Measurements from ENCODE around the gene CFAP46.
"Not testable (repeated sequence)": the region's sequence is repeated elsewhere in the genome, so short reads cannot be mapped to it uniquely, and the experiment has no call there.

Gene CFAP46

DNA sequence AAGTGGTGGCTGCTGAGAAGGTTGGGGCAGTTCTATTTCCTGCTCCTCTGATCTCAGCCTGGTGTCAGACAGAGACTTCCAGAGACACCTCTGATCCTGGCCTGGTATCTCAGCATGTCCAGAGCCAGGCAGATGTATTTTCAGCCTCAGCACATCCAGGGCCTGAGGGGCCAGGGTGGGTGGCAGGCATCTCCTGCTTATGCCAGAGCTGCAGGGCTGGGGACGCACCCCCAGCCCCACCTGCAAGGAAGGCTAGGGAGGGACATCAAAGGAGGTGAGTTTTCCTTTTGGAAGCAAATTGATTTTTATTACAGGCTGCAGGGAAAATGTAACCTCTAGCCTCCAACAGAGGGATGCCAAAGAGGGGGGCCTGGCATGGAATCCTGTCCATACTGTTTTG lies 36.7 kb downstream of the CFAP46 start:
- DNase-seq, result no peak
- H3K4me1 ChIP-seq (ENCODE audit: insufficient read depth, low read length), result no peaks in the 10 kb centered on the region
- H3K9me3 ChIP-seq (ENCODE audit: insufficient read depth, low read length, severe bottlenecking), result peaks cover 6% of the 10 kb centered on the region
- no peak overlapping the region for H2AFZ ChIP-seq (ENCODE audit: low read depth, low read length)
- H3K27me3 ChIP-seq (ENCODE audit: insufficient read depth, low read length, poor library complexity), result no peaks in the 10 kb centered on the region
- H3K79me2 ChIP-seq (ENCODE audit: insufficient read depth, low read length), result no peaks in the 10 kb centered on the region
- H3K27ac ChIP-seq (ENCODE audit: low read length), result no peak overlapping the region
- H3K4me2 ChIP-seq (ENCODE audit: insufficient read depth, low read length), result no peak overlapping the region
- no peak for TF ChIP-seq EZH2 (IDR thresholded peaks at IDR 0.05; ENCODE audit: borderline replicate concordance, low read depth, low read length, severe bottlenecking)
- TF ChIP-seq, protein P1, sequence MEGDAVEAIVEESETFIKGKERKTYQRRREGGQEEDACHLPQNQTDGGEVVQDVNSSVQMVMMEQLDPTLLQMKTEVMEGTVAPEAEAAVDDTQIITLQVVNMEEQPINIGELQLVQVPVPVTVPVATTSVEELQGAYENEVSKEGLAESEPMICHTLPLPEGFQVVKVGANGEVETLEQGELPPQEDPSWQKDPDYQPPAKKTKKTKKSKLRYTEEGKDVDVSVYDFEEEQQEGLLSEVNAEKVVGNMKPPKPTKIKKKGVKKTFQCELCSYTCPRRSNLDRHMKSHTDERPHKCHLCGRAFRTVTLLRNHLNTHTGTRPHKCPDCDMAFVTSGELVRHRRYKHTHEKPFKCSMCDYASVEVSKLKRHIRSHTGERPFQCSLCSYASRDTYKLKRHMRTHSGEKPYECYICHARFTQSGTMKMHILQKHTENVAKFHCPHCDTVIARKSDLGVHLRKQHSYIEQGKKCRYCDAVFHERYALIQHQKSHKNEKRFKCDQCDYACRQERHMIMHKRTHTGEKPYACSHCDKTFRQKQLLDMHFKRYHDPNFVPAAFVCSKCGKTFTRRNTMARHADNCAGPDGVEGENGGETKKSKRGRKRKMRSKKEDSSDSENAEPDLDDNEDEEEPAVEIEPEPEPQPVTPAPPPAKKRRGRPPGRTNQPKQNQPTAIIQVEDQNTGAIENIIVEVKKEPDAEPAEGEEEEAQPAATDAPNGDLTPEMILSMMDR (IDR thresholded peaks at IDR 0.05; ENCODE audit: borderline replicate concordance, extremely low read depth, low read length, poor library complexity, severe bottlenecking), result no peak
- no peak overlapping the region for H3K4me3 ChIP-seq (ENCODE audit: low read depth in 1 of 2, low read length in 2 of 2)
- no peaks in the 10 kb centered on the region for H4K20me1 ChIP-seq (ENCODE audit: insufficient read depth, low read length)
- H3K36me3 ChIP-seq (ENCODE audit: insufficient read depth, low read length), result no peaks in the 10 kb centered on the region
- no peak overlapping the region for H3K9ac ChIP-seq (ENCODE audit: low read depth, low read length)
- no peak for ATAC-seq (ENCODE audit: insufficient read depth, low read depth)

DNA sequence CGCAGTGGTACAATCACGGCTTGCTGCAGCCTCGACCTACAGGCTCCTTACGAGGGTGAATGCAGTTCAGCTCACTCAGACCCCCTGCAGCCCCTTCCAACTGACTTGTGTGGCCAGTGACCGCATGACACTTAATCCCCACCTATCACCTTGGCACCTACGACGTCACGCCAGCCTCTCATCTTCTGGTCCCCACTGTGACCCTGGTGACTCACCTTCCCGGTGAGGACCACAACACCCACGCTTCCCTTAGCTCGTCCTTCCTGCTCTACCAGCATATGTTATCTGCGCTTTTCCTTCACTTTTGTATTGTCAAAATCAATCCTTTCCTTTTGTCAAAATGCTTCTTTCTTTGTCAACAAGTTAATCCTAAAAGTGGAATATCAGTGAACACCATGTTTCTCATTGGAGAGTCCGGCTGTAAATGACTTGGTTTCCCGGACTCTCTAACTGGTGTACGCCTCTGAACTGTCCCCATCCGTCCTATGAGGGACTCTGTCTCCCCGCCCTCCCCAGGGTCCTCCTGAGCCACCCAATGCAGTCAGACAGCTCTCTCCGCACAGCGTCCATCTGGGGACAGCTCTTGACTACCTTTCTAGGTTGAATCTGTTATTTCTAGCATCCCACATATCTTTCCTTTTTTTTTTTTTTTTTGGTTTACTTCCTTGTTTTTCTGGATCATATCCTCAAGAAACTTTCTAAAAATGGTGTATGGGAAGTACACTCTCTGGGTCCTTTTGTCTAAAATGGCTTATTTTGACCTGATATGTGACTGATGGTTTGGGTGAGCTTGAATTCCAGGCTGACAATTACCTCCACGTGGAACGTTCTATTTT lies 37.3 kb downstream of the CFAP46 start:
- H4K20me1 ChIP-seq (ENCODE audit: insufficient read depth, low read length), result no peaks in the 10 kb centered on the region
- H3K9me3 ChIP-seq (ENCODE audit: insufficient read depth, low read length, severe bottlenecking), result peaks cover 6% of the 10 kb centered on the region
- H3K4me2 ChIP-seq (ENCODE audit: insufficient read depth, low read length), result no peak overlapping the region
- no peaks in the 10 kb centered on the region for H3K36me3 ChIP-seq (ENCODE audit: insufficient read depth, low read length)
- H3K79me2 ChIP-seq (ENCODE audit: insufficient read depth, low read length), result no peaks in the 10 kb centered on the region
- no peak overlapping the region for H3K9ac ChIP-seq (ENCODE audit: low read depth, low read length)
- no peaks in the 10 kb centered on the region for H3K27me3 ChIP-seq (ENCODE audit: insufficient read depth, low read length, poor library complexity)
- no peak overlapping the region for H3K27ac ChIP-seq (ENCODE audit: low read length)
- ATAC-seq (ENCODE audit: insufficient read depth, low read depth) (no peak), DNase-seq (no peak)
- H3K4me1 ChIP-seq (ENCODE audit: insufficient read depth, low read length), result no peaks in the 10 kb centered on the region
- TF ChIP-seq, protein P1 (IDR thresholded peaks at IDR 0.05; ENCODE audit: borderline replicate concordance, extremely low read depth, low read length, poor library complexity, severe bottlenecking), result no peak
- no peak for TF ChIP-seq EZH2 (IDR thresholded peaks at IDR 0.05; ENCODE audit: borderline replicate concordance, low read depth, low read length, severe bottlenecking)
- H2AFZ ChIP-seq (ENCODE audit: low read depth, low read length), result no peak overlapping the region
- H3K4me3 ChIP-seq (ENCODE audit: low read depth in 1 of 2, low read length in 2 of 2), result no peak overlapping the region

DNA sequence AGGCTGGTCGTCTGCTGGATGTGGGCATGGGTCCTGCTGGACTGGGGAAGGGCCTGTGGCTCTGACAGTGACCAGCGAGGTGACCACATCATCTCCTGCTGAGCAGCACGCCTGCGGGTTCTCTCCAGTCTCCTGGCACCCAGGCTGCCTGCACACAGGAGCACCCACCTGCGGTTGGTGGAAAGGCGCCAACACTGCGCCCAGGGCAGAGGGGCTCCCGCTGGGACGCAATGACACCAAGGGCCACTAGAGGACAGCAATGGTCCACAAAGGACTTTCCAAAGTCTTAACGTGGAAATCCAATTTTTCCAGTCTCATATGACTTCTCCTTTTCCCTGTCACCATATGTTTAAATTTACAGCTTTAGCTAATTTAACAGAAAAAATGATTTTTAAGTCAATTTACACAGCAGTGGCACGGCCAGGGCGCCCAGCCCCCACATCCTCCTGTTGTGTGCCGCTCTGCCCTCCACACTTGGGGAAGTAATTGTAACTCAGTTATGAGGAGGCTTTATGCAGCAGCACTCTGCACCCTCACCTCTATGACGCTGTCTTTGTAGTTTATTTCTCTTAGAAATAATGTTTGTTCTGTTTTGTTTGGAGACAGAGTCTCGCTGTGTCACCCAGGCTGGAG lies 38.1 kb downstream of the CFAP46 start:
- Histone ChIP-seq H2AFZ (ENCODE audit: low read depth, low read length) (no peak overlapping the region), H4K20me1 (ENCODE audit: insufficient read depth, low read length) (no peaks in the 10 kb centered on the region), H3K4me2 (ENCODE audit: insufficient read depth, low read length) (no peak overlapping the region), H3K9me3 (ENCODE audit: insufficient read depth, low read length, severe bottlenecking) (peaks cover 6% of the 10 kb centered on the region), H3K79me2 (ENCODE audit: insufficient read depth, low read length) (no peaks in the 10 kb centered on the region), H3K4me1 (ENCODE audit: insufficient read depth, low read length) (no peaks in the 10 kb centered on the region), H3K9ac (ENCODE audit: low read depth, low read length) (no peak overlapping the region), H3K36me3 (ENCODE audit: insufficient read depth, low read length) (no peaks in the 10 kb centered on the region), H3K27ac (ENCODE audit: low read length) (no peak overlapping the region), H3K4me3 (ENCODE audit: low read depth in 1 of 2, low read length in 2 of 2) (no peak overlapping the region), H3K27me3 (ENCODE audit: insufficient read depth, low read length, poor library complexity) (no peaks in the 10 kb centered on the region)
- ATAC-seq (ENCODE audit: insufficient read depth, low read depth) (peak; percentile 70), DNase-seq (peak; percentile 54)
- TF ChIP-seq, protein P1 (IDR thresholded peaks at IDR 0.05; ENCODE audit: borderline replicate concordance, extremely low read depth, low read length, poor library complexity, severe bottlenecking), result peak; percentile 86
- TF ChIP-seq EZH2 (IDR thresholded peaks at IDR 0.05; ENCODE audit: borderline replicate concordance, low read depth, low read length, severe bottlenecking), result no peak

DNA sequence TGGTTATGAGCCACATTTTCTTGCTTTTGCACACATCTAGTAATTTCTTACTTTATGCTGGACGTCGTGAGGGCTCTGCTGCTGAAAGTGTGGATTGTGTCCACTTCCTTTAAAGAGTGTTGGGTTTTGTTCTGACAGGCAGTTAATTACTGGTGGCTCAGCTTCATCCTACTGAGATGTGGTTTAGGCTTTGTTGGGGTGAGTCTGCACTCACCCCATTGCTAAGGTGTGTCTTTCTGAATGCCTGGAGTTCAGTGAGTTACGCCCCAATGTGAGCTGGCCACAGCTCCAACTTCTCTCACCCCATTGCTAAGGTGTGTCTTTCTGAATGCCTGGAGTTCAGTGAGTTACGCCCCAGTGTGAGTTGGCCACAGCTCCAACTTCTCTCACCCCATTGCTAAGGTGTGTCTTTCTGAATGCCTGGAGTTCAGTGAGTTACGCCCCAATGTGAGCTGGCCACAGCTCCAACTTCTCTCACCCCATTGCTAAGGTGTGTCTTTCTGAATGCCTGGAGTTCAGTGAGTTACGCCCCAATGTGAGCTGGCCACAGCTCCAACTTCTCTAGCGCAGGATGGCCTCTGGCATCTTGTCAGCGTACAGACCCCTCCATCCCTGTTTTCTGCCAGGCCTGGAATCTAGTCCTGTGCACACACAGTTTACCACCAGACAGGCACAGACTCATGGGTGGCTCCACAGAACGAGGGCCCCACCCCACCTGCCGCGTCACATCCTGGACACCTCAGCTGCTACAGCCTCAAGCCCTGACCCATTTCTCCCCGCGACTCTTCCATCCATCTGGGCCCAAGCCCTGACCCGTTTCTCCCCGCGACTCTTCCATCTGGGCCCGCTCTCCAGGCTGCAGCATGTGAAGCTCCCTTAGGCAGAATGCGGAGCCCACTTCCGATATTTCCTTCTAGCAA lies 39.5 kb downstream of the CFAP46 start:
- H3K9ac ChIP-seq (ENCODE audit: low read depth, low read length); H4K20me1 ChIP-seq (ENCODE audit: insufficient read depth, low read length); H3K4me1 ChIP-seq (ENCODE audit: insufficient read depth, low read length); ATAC-seq (ENCODE audit: insufficient read depth, low read depth); H3K4me2 ChIP-seq (ENCODE audit: insufficient read depth, low read length); H2AFZ ChIP-seq (ENCODE audit: low read depth, low read length); H3K27me3 ChIP-seq (ENCODE audit: insufficient read depth, low read length, poor library complexity); H3K79me2 ChIP-seq (ENCODE audit: insufficient read depth, low read length); H3K9me3 ChIP-seq (ENCODE audit: insufficient read depth, low read length, severe bottlenecking); H3K36me3 ChIP-seq (ENCODE audit: insufficient read depth, low read length); H3K4me3 ChIP-seq (ENCODE audit: low read depth in 1 of 2, low read length in 2 of 2); H3K27ac ChIP-seq (ENCODE audit: low read length); DNase-seq: not testable (repeated sequence)
